Astrocyte (in vitro differentiated cells and primary cell): ENCODE data around the gene DUSP12. TPM values are rescaled to one million over a fixed set of nuclear protein-coding genes. Genes with fewer than 3 reads are reported as not detected.
"Not testable (repeated sequence)": the region's sequence is repeated elsewhere in the genome, so short reads cannot be mapped to it uniquely, and the experiment has no call there.

Source experiments
- DNase-seq: peaks from one replicate; pipeline ENCODE4 v3.0.0-alpha.2; 2010; ENCODE audit warnings: low read depth
- FAIRE-seq: peaks from 2 replicates; lab custom pipeline; 2011; peaks lifted over from hg19 to GRCh38; lab: Jason Lieb, UNC
- H2AFZ ChIP-seq: 2 replicates; pipeline ENCODE4 v1.6.0; 2012; ENCODE audit warnings: low read depth, low read length, inconsistent platforms
- H3K27ac ChIP-seq: 2 replicates; pipeline ENCODE4 v1.5.1; 2011; ENCODE audit warnings: low read depth, low read length, inconsistent platforms
- H3K27me3 ChIP-seq: 2 replicates; pipeline ENCODE4 v1.6.0; 2011; ENCODE audit warnings: low read length, inconsistent platforms; ENCODE audit not compliant: insufficient read depth
- H3K36me3 ChIP-seq: 2 replicates; pipeline ENCODE4 v1.5.1; 2011; ENCODE audit warnings: low read length, inconsistent platforms; ENCODE audit not compliant: insufficient read depth
- H3K4me1 ChIP-seq: 2 replicates; pipeline ENCODE4 v1.5.1; 2011; ENCODE audit warnings: low read length, inconsistent platforms; ENCODE audit not compliant: insufficient read depth
- H3K4me2 ChIP-seq: 2 replicates; pipeline ENCODE4 v1.6.0; 2012; ENCODE audit warnings: low read length, inconsistent platforms
- H3K4me3 ChIP-seq: 2 replicates; pipeline ENCODE4 v1.5.1; 2011; ENCODE audit warnings: low read depth, mild to moderate bottlenecking, low read length, inconsistent platforms; ENCODE audit not compliant: insufficient read depth
- H3K79me2 ChIP-seq: 2 replicates; pipeline ENCODE4 v1.6.0; 2012; ENCODE audit warnings: mild to moderate bottlenecking, low read length, inconsistent platforms; ENCODE audit not compliant: insufficient read depth
- H3K9ac ChIP-seq: 2 replicates; pipeline ENCODE4 v1.6.0; 2012; ENCODE audit warnings: mild to moderate bottlenecking, low read length, inconsistent platforms
- H3K9me3 ChIP-seq: 2 replicates; pipeline ENCODE4 v1.5.1; 2012; ENCODE audit warnings: low read depth, mild to moderate bottlenecking, low read length, inconsistent platforms; ENCODE audit not compliant: insufficient read depth
- H4K20me1 ChIP-seq: 2 replicates; pipeline ENCODE4 v1.6.0; 2012; ENCODE audit warnings: low read length, inconsistent platforms; ENCODE audit not compliant: insufficient read depth
- H3K27ac Mint-ChIP-seq: one replicate; pipeline ENCODE4 v1.8.0; 2021; ENCODE audit warnings: mild to moderate bottlenecking, mixed read lengths; ENCODE audit not compliant: unreplicated experiment
- H3K27me3 Mint-ChIP-seq: one replicate; pipeline ENCODE4 v1.8.0; 2021; ENCODE audit warnings: low read depth, mixed read lengths; ENCODE audit not compliant: unreplicated experiment
- H3K36me3 Mint-ChIP-seq: one replicate; pipeline ENCODE4 v1.8.0; 2021; ENCODE audit warnings: low read depth, mixed read lengths; ENCODE audit not compliant: unreplicated experiment
- H3K4me1 Mint-ChIP-seq: one replicate; pipeline ENCODE4 v1.8.0; 2021; ENCODE audit warnings: low read depth, mixed read lengths; ENCODE audit not compliant: unreplicated experiment
- H3K4me3 Mint-ChIP-seq: one replicate; pipeline ENCODE4 v1.8.0; 2021; ENCODE audit warnings: mild to moderate bottlenecking, moderate library complexity, mixed read lengths; ENCODE audit not compliant: unreplicated experiment
- H3K9me3 Mint-ChIP-seq: one replicate; pipeline ENCODE4 v1.8.0; 2021; ENCODE audit warnings: mild to moderate bottlenecking, mixed read lengths; ENCODE audit not compliant: unreplicated experiment
- EZH2 ChIP-seq: IDR thresholded peaks from 2 replicates; pipeline ENCODE4 v1.6.1; 2012; ENCODE audit warnings: mild to moderate bottlenecking, low read length, inconsistent platforms; ENCODE audit not compliant: insufficient read depth
- total RNA-seq: library from RNA; stranded (reverse); gene quantifications from 2 replicates; pipeline ENCODE4 v1.2.1, GENCODE V29; 2021
- TF ChIP-seq, protein P1 (sequence below): IDR thresholded peaks from 2 replicates; pipeline ENCODE4 v1.5.1; 2011; ENCODE audit warnings: low read depth, mild to moderate bottlenecking, inconsistent platforms, low read length, moderate library complexity; ENCODE audit not compliant: insufficient read depth

DUSP12 gene
- total RNA-seq, 1 donor from 2014 or later, result 34.7 TPM

DNA sequence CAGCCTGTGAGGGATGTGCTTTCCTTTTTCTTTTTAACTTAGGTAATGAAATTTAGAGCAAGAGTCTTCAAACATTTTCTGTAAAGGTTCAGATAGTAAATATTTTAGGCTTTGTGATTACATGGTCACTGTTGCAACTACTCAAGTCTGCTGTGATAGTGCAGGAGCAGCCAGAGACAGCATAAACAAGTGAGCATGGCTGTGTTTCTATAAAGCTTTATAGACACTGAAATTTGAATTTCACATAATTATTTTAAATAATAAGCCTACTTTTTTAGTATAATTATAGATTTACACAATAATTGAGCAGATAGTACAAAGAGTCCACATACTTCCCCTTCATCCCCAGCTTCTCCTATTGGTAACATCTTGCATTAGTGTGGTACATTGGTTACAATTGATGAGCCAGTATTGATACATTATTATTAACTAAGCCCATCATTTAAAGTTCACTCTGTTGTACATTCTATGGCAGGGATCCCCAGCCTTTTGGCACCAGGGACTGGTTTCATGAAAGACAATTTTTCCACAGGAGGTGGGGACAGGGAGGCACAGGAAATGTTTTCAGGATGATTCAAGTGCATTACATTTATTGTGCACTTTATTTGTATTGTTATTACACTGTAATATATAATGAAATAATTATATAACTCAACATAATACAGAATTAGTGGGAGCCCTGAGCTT is 19.5 kb downstream of the DUSP12 start:
- TF ChIP-seq, protein P1, sequence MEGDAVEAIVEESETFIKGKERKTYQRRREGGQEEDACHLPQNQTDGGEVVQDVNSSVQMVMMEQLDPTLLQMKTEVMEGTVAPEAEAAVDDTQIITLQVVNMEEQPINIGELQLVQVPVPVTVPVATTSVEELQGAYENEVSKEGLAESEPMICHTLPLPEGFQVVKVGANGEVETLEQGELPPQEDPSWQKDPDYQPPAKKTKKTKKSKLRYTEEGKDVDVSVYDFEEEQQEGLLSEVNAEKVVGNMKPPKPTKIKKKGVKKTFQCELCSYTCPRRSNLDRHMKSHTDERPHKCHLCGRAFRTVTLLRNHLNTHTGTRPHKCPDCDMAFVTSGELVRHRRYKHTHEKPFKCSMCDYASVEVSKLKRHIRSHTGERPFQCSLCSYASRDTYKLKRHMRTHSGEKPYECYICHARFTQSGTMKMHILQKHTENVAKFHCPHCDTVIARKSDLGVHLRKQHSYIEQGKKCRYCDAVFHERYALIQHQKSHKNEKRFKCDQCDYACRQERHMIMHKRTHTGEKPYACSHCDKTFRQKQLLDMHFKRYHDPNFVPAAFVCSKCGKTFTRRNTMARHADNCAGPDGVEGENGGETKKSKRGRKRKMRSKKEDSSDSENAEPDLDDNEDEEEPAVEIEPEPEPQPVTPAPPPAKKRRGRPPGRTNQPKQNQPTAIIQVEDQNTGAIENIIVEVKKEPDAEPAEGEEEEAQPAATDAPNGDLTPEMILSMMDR, result no peak
- TF ChIP-seq EZH2, result no peak
- no peak overlapping the region for H3K27ac ChIP-seq
- no peak overlapping the region for H3K4me2 ChIP-seq
- no peaks in the 10 kb centered on the region for H3K9me3 Mint-ChIP-seq
- H3K4me3 Mint-ChIP-seq, result no peak overlapping the region
- H3K27me3 Mint-ChIP-seq, result no peaks in the 10 kb centered on the region
- no peak overlapping the region for H3K4me3 ChIP-seq
- H3K27ac Mint-ChIP-seq, result no peak overlapping the region
- H4K20me1 ChIP-seq, result peaks cover 25% of the 10 kb centered on the region
- FAIRE-seq (no peak), DNase-seq (no peak)
- no peaks in the 10 kb centered on the region for H3K9me3 ChIP-seq
- peaks cover 3% of the 10 kb centered on the region for H3K4me1 Mint-ChIP-seq
- peaks cover 72% of the 10 kb centered on the region for H3K79me2 ChIP-seq
- H3K27me3 ChIP-seq, result no peaks in the 10 kb centered on the region
- peaks cover 9% of the 10 kb centered on the region for H3K4me1 ChIP-seq
- no peaks in the 10 kb centered on the region for H3K36me3 Mint-ChIP-seq
- H3K9ac ChIP-seq, result no peak overlapping the region
- H2AFZ ChIP-seq, result no peak overlapping the region
- no peaks in the 10 kb centered on the region for H3K36me3 ChIP-seq

DNA sequence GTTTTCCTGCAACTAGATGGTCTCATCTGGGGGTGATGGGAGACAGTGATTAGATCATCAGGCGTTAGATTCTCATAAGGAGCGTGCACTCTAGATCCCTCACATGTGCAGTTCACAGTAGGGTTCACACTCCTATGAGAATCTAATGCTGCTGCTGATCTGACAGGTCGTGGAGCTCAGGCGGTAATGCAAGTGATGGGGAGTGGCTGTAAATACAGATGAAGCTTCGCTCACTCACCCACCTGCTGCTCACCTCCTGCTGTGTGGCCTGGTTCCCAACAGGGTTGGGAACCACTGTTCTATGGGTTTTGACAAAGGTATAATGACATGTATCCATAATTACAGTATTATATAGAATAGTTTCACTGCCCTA is 20.1 kb downstream of the DUSP12 start:
- peaks cover 25% of the 10 kb centered on the region for H4K20me1 ChIP-seq
- H3K4me3 Mint-ChIP-seq, H3K4me3 ChIP-seq, H3K4me2 ChIP-seq, DNase-seq, H3K4me1 Mint-ChIP-seq, FAIRE-seq, H3K36me3 ChIP-seq, H3K27ac Mint-ChIP-seq, H3K27ac ChIP-seq, H3K9me3 ChIP-seq, H2AFZ ChIP-seq, H3K27me3 ChIP-seq, H3K4me1 ChIP-seq, H3K9ac ChIP-seq, H3K9me3 Mint-ChIP-seq, H3K27me3 Mint-ChIP-seq, H3K36me3 Mint-ChIP-seq: not testable (repeated sequence)
- peaks cover 77% of the 10 kb centered on the region for H3K79me2 ChIP-seq

DNA sequence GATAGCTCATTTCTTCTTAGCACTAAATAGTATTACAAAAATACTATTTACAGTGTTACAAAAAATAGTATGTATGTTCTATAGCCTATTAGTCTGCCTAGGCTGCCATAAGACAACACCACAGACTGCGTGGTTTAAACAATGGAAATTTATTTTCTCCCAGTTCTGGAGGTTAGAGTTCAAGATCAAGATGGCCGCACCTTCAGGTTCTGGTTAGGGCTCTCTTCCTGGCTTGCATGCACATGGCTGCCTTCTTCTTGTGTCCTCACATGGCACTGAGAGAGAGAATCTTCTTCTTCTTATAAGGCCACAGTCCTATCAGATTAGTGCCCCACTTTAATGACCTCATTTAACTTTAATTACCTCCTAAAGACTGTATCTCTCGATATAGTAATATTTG is 20.7 kb downstream of the DUSP12 start:
- H3K4me2 ChIP-seq, result no peak overlapping the region
- DNase-seq, result no peak
- FAIRE-seq, result no peak
- no peaks in the 10 kb centered on the region for H3K36me3 ChIP-seq
- Mint-ChIP-seq H3K9me3 (no peaks in the 10 kb centered on the region), H3K4me1 (peaks cover 3% of the 10 kb centered on the region), H3K36me3 (no peaks in the 10 kb centered on the region), H3K4me3 (no peak overlapping the region), H3K27me3 (no peaks in the 10 kb centered on the region), H3K27ac (no peak overlapping the region)
- H3K9ac ChIP-seq, result no peak overlapping the region
- no peak overlapping the region for H2AFZ ChIP-seq
- H3K9me3 ChIP-seq, result no peaks in the 10 kb centered on the region
- peaks cover 30% of the 10 kb centered on the region for H4K20me1 ChIP-seq
- peaks cover 82% of the 10 kb centered on the region for H3K79me2 ChIP-seq
- no peak overlapping the region for H3K4me3 ChIP-seq
- no peak overlapping the region for H3K27ac ChIP-seq
- TF ChIP-seq EZH2, result no peak
- TF ChIP-seq, protein P1, result no peak
- H3K27me3 ChIP-seq, result no peaks in the 10 kb centered on the region
- H3K4me1 ChIP-seq, result peaks cover 9% of the 10 kb centered on the region
